GM12872 (cell line): Measurements from ENCODE around the gene MVD.
A peak's percentile ranks its signal among the peaks of the same experiment; 100 is the strongest.

ENCODE experiments used
- CTCF ChIP-seq: IDR thresholded peaks from 3 replicates; pipeline ENCODE4 v1.5.1; 2011; ENCODE audit warnings: low read depth, mild to moderate bottlenecking, low read length, moderate library complexity; ENCODE audit not compliant: insufficient read depth

The MVD gene

DNA sequence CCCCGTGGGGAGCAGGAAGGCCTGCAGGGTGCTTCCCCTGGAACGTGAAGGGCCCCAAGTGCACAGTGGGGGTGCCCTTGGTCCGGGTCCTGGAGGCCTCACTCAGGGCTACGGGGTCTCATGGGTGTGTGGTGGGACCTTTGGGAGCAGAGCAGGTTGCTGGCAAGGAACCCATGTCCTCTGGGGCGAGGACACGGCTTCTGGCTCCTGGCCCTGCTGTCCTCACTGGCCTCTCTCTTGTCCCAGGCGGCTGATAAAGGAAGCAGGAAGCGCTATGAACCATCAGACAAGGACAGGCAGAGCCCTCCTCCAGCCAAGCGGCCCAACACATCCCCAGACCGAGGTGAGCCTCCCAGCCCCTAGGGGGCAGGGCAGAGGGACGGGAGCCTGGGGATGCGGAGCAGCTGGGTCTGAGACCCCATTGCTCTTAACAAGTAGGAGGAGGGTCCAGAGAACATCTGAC lies 34.3 kb downstream of the MVD start:
- peak; percentile 53 for TF ChIP-seq CTCF

- TF ChIP-seq CTCF: no peak
These were observed 35.1 kb downstream of the MVD start for GRCh38 chr16:88627531-88628411.

GRCh38 chr16:88626646-88627045 lies 36.2 kb downstream of the MVD start:
- TF ChIP-seq CTCF: no peak

- TF ChIP-seq CTCF: no peak
These were observed 37.8 kb downstream of the MVD start for GRCh38 chr16:88624977-88625576.

DNA sequence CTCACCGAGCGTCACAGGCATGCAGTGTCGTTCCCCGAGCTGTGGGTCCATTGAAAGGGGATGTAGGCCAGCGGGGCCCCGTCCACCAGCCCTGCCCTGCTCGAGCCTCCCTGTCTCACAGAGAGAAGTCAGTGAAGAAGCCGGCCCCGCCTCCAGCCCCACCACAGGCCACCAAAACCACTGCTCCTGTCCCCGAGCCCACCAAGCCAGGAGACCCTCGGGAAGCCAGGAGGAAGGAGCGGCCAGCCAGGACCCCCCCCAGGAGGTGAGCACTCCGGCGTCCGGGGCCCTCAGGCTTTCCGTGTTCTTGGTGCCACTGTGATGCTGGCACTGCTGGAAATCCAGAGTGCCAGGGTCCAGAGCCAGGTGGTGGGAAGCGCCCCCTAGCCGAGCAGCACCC lies 38.4 kb downstream of the MVD start:
- no peak for TF ChIP-seq CTCF

DNA sequence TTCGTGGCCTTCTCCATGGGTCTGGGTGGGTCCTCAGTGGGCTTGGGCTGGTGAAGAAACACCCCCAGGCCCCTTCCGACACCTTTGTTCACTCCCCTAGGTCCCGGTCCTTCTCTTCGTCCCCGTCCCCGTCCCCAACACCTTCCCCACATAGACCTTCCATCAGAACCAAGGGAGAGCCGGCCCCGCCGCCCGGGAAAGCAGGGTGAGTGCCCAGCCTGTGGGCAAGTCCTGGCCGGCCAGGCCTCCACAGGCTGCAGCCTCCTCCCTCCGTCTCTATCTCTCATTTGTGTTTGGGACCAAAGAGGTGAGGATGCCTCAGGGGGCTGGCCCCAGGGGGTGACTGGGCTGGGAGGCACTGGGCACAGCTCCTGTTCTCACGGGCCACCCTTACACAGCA lies 39.0 kb downstream of the MVD start:
- TF ChIP-seq CTCF: no peak

GRCh38 chr16:88622866-88623265 lies 40.0 kb downstream of the MVD start:
- TF ChIP-seq CTCF: no peak
